ENCODE data around the gene MCM5.

DNA sequence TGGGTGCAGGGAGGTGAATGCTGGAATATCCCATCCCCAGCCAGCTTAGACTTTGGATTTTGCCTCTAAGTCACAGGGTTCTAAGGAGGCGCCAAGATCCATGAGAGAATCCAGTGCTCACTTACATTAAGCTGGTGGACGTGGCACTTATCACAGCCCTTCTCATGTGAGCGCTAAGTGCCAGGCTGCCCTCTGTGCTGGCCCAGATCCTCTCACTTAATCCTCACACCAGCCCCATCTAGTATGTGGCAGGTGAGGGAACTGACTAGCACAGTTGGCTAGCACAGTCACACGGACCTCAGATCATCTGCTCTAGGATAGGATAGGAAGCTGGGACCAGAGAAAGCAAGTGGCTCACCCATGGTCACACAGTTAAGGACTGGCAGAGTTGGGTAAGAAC, 15.4 kb upstream of the MCM5 start:
- TF ChIP-seq SUZ12 (IDR thresholded peaks at IDR 0.05; ENCODE audit: extremely low read depth, insufficient read depth, insufficient read length) (no peak), ZNF274 (IDR thresholded peaks at IDR 0.05; ENCODE audit: low read depth, low read length) (no peak), YY1 (IDR thresholded peaks at IDR 0.05; ENCODE audit: insufficient read depth, insufficient read length) (no peak)
